ENCODE results near the gene MET.
"Not testable (repeated sequence)": the region's sequence is repeated elsewhere in the genome, so short reads cannot be mapped to it uniquely, and the experiment has no call there.

The MET gene

DNA sequence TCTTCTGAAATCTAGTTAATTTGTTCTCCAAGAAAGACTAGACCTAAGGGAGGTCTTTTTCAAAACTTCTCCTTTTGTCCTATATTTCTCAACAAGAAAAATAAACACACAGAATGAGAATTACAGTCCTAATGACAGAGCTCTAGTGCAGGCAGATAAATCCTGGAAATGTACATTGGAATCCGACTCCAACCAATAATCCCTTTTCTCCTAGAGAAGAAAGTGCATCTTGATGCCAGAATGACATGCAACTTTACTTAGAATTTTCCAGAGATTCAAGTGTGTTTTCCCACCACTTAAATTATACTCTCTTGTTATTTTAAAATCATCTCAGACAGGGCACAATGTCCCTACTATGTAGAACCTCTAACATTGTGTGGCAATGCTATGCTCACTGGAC, 68.2 kb downstream of the MET start:
- no peak for DNase-seq (ENCODE audit: low read depth)
- TF ChIP-seq, protein P1, sequence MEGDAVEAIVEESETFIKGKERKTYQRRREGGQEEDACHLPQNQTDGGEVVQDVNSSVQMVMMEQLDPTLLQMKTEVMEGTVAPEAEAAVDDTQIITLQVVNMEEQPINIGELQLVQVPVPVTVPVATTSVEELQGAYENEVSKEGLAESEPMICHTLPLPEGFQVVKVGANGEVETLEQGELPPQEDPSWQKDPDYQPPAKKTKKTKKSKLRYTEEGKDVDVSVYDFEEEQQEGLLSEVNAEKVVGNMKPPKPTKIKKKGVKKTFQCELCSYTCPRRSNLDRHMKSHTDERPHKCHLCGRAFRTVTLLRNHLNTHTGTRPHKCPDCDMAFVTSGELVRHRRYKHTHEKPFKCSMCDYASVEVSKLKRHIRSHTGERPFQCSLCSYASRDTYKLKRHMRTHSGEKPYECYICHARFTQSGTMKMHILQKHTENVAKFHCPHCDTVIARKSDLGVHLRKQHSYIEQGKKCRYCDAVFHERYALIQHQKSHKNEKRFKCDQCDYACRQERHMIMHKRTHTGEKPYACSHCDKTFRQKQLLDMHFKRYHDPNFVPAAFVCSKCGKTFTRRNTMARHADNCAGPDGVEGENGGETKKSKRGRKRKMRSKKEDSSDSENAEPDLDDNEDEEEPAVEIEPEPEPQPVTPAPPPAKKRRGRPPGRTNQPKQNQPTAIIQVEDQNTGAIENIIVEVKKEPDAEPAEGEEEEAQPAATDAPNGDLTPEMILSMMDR (IDR thresholded peaks at IDR 0.05; ENCODE audit: control insufficient read depth, insufficient read depth, low read depth, low read length, missing control alignments): no peak
- H3K4me3 ChIP-seq (ENCODE audit: control insufficient read depth, low read depth, low read length): no peak overlapping the region

- no peak overlapping the region for H3K4me3 ChIP-seq (ENCODE audit: control insufficient read depth, low read depth, low read length)
- TF ChIP-seq, protein P1 (IDR thresholded peaks at IDR 0.05; ENCODE audit: control insufficient read depth, insufficient read depth, low read depth, low read length, missing control alignments): no peak
- no peak for DNase-seq (ENCODE audit: low read depth)
Observed at GRCh38 chr7:116740755-116741462, 68.9 kb downstream of the MET start.

DNA sequence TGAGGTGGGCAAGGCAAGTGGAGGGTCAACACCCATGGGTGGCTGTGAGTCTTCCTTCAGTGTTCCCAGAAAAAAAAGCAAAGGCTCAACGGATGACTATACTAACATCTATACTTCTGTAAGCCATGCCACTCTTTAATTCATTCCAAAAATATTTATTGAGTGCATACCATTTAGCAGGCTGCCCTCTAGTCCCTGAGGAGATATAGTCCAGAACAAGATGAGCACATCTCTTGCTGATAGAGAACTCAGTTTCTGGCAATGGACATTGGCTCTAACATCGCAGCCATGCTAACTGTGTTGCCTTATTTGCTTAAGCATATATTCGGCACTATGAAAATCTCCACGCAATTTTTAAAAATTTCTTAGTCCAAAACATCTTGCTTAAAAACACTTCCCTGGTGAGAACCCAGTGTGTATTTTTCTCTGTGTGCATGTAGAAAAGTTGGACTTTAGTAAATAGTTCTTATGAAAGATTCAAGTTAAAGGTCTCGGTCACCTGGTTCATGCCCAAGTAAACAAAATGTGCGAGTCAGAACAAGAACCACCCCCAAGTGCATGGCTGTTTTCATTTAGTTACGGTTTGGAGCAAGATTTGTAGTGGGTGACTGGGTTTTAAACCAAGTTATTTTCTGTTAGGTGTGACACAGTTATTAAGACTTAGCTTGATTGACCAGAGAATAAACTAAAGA, 69.8 kb downstream of the MET start:
- H3K4me3 ChIP-seq (ENCODE audit: control insufficient read depth, low read depth, low read length): no peak overlapping the region
- TF ChIP-seq, protein P1 (IDR thresholded peaks at IDR 0.05; ENCODE audit: control insufficient read depth, insufficient read depth, low read depth, low read length, missing control alignments): no peak
- DNase-seq (ENCODE audit: low read depth): no peak

DNA sequence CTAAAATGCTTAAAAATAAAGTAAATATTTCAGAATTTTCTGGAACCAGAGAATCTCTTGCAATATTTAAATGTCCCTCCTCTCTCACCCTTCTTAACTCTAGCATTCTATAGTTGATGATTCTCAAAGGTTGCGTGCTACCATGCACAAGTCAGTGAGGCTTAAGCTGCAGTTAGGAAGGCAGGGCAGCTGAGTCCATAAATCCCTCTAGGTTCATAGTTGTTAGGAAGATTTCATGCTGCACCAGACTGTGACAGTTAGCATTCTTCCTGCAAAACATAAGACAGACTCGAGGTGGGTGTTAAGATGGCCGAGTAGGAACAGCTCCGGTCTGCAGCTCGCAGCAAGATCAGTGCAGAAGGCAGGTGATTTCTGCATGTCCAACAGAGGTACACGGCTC, 70.6 kb downstream of the MET start:
- TF ChIP-seq, protein P1 (IDR thresholded peaks at IDR 0.05; ENCODE audit: control insufficient read depth, insufficient read depth, low read depth, low read length, missing control alignments): no peak

GRCh38 chr7:116743835-116744234, 71.8 kb downstream of the MET start:
- H3K4me3 ChIP-seq (ENCODE audit: control insufficient read depth, low read depth, low read length); DNase-seq (ENCODE audit: low read depth): not testable (repeated sequence)

More for the DNA sequence above, 70.6 kb downstream of the MET start:
- no peak overlapping the region for H3K4me3 ChIP-seq (ENCODE audit: control insufficient read depth, low read depth, low read length)
- DNase-seq (ENCODE audit: low read depth): no peak

GRCh38 chr7:116746388-116746787, 74.4 kb downstream of the MET start:
- H3K4me3 ChIP-seq (ENCODE audit: control insufficient read depth, low read depth, low read length); DNase-seq (ENCODE audit: low read depth): not testable (repeated sequence)

GRCh38 chr7:116751070-116751469, 79.1 kb downstream of the MET start:
- not testable (repeated sequence) for DNase-seq (ENCODE audit: low read depth); H3K4me3 ChIP-seq (ENCODE audit: control insufficient read depth, low read depth, low read length)

DNA sequence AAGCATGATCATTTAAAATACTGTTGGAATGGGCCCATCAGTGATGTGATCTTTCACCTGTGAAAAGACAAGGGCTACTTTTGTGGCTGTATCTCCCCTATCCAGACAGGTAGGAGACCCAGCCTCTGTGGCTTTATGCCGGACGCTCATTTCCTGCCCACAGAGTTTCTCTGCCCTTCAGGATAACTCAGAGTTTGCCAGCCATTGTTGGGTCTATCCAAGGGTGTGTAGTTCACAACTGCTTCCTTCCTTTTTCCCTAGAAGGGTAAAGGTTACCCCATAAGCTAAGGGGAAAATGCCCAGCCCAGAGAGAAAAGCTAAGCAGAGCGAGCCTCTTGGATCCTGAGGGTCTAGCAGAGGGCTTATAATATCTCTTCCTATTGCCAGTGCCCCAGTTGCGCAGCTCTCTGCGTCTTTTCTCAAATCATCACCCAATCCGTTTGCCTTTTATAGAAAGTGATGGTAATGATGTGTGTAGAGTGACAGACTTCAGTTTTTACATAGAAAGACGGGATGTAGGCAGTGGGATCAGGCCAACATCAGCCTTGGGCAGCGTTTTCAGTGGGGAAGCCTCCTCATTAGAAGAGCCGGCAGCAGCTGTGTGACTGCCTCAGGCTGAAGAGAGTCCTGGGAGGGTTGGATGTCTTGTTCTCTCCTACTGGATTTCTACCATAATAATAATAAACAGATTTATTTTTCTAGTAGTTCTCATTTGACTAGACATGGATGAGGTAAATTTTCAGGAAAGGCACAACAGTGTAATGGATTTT, 80.5 kb downstream of the MET start:
- H3K4me3 ChIP-seq (ENCODE audit: control insufficient read depth, low read depth, low read length): no peak overlapping the region
- TF ChIP-seq, protein P1 (IDR thresholded peaks at IDR 0.05; ENCODE audit: control insufficient read depth, insufficient read depth, low read depth, low read length, missing control alignments): no peak
- DNase-seq (ENCODE audit: low read depth): no peak
